SU-DHL-6 (cell line): ENCODE results near the gene CADM1.

ENCODE experiments used
- EZH2phosphoT487 ChIP-seq: fragments of 200-600 bp; sonication (generic), shearing (Covaris generic); conservative IDR thresholded peaks from 2 replicates; pipeline ENCODE4 v1.6.1; 2018; ENCODE audit warnings: mild to moderate bottlenecking, antibody characterized with exemption, low read length, moderate library complexity, mixed read lengths
- TF ChIP-seq, protein P1 (sequence below): fragments of 200-600 bp; sonication (generic); IDR thresholded peaks from one replicate; pipeline ENCODE4 v1.5.1; 2017; ENCODE audit warnings: antibody characterized with exemption, mild to moderate bottlenecking, low read length, moderate library complexity; ENCODE audit not compliant: insufficient read depth, poor library complexity, severe bottlenecking

DNA sequence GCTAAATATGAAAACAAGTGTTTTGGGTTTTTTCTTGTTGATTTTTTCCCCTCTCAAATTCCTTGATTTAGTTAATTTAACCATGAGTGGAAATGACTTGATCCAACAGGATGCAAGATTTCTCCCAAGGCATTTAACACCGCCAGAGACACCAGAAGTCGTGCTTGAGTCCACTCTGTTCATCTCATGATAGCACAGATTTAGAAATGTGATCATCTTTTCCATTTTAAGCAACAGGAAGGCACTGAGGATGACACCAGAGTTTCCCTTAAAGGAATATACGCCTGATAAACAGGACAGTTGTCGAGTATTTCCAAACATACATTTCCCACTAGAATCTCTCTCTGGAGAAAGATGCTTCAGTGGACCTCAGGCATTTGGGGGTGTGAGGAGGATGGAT lies 318.7 kb downstream of the CADM1 start:
- TF ChIP-seq, protein P1, sequence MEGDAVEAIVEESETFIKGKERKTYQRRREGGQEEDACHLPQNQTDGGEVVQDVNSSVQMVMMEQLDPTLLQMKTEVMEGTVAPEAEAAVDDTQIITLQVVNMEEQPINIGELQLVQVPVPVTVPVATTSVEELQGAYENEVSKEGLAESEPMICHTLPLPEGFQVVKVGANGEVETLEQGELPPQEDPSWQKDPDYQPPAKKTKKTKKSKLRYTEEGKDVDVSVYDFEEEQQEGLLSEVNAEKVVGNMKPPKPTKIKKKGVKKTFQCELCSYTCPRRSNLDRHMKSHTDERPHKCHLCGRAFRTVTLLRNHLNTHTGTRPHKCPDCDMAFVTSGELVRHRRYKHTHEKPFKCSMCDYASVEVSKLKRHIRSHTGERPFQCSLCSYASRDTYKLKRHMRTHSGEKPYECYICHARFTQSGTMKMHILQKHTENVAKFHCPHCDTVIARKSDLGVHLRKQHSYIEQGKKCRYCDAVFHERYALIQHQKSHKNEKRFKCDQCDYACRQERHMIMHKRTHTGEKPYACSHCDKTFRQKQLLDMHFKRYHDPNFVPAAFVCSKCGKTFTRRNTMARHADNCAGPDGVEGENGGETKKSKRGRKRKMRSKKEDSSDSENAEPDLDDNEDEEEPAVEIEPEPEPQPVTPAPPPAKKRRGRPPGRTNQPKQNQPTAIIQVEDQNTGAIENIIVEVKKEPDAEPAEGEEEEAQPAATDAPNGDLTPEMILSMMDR, result no peak
- TF ChIP-seq EZH2phosphoT487, result no peak
